Activated naive CD8-positive, alpha-beta T cell treated with anti-CD3 and anti-CD28 coated beads, Interleukin-2, amount 50 U/mL, for 24 hours (primary cell): ENCODE data around the gene ATP6V1G3.
A peak's percentile ranks its signal among the peaks of the same experiment; 100 is the strongest.
"Not testable (repeated sequence)": the region's sequence is repeated elsewhere in the genome, so short reads cannot be mapped to it uniquely, and the experiment has no call there.

Experiments
- ATAC-seq: fragments of 150-1000 bp; cut with Tn5 transposase; one replicate; pipeline ENCODE4 v1.10.0; 2021
- DNase-seq: peaks from one replicate; pipeline ENCODE4 v3.0.0; 2021
- H3K27ac Mint-ChIP-seq: one replicate; pipeline ENCODE4 v1.8.0; 2021; ENCODE audit warnings: mild to moderate bottlenecking, mixed read lengths
- H3K27me3 Mint-ChIP-seq: one replicate; pipeline ENCODE4 v1.8.0; 2021; ENCODE audit warnings: mixed read lengths
- H3K36me3 Mint-ChIP-seq: one replicate; pipeline ENCODE4 v1.8.0; 2021; ENCODE audit warnings: low read depth, mixed read lengths
- H3K4me1 Mint-ChIP-seq: one replicate; pipeline ENCODE4 v1.8.0; 2021; ENCODE audit warnings: mixed read lengths
- H3K4me3 Mint-ChIP-seq: one replicate; pipeline ENCODE4 v1.8.0; 2021; ENCODE audit warnings: mild to moderate bottlenecking, moderate library complexity, mixed read lengths
- H3K9me3 Mint-ChIP-seq: one replicate; pipeline ENCODE4 v1.8.0; 2021; ENCODE audit warnings: mixed read lengths

Gene ATP6V1G3

GRCh38 chr1:198540580-198540979 is at the start of gene ATP6V1G3:
ATP6V1G3 (minus strand) TSS chr1:198540680; CDS start chr1:198540650, 30 bp downstream.
- Mint-ChIP-seq H3K9me3 (peaks cover 1% of the 10 kb centered on the region), H3K27me3 (no peaks in the 10 kb centered on the region), H3K4me1 (peaks cover 71% of the 10 kb centered on the region), H3K4me3 (no peak within 1 kb of the TSS), H3K36me3 (no peaks in the 10 kb centered on the region), H3K27ac (no peak within 1 kb of the TSS)
- ATAC-seq (no peak), DNase-seq (no peak)

- Mint-ChIP-seq H3K4me3 (no peak overlapping the region), H3K9me3 (peaks cover 55% of the 10 kb centered on the region), H3K36me3 (peaks cover 22% of the 10 kb centered on the region), H3K27ac (no peak overlapping the region), H3K27me3 (no peaks in the 10 kb centered on the region), H3K4me1 (peaks cover 4% of the 10 kb centered on the region)
- DNase-seq, result no peak
- ATAC-seq, result no peak
These were observed 48.4 kb upstream of the ATP6V1G3 start for GRCh38 chr1:198588845-198589244.

GRCh38 chr1:198584163-198584562 is 43.7 kb upstream of the ATP6V1G3 start:
- H3K4me3 Mint-ChIP-seq, result no peak overlapping the region
- H3K27ac Mint-ChIP-seq, result no peak overlapping the region
- no peak for ATAC-seq
- peaks cover 4% of the 10 kb centered on the region for H3K4me1 Mint-ChIP-seq
- H3K27me3 Mint-ChIP-seq, result no peaks in the 10 kb centered on the region
- DNase-seq, result no peak
- H3K36me3 Mint-ChIP-seq, result peaks cover 10% of the 10 kb centered on the region
- H3K9me3 Mint-ChIP-seq, result peaks cover 40% of the 10 kb centered on the region

GRCh38 chr1:198583209-198583802 is 42.8 kb upstream of the ATP6V1G3 start:
- not testable (repeated sequence) for H3K4me1 Mint-ChIP-seq, H3K27me3 Mint-ChIP-seq, H3K4me3 Mint-ChIP-seq, H3K36me3 Mint-ChIP-seq, DNase-seq, H3K27ac Mint-ChIP-seq, ATAC-seq
- H3K9me3 Mint-ChIP-seq, result peaks cover 32% of the 10 kb centered on the region

- no peak overlapping the region for H3K4me3 Mint-ChIP-seq
- H3K27me3 Mint-ChIP-seq, result no peaks in the 10 kb centered on the region
- H3K27ac Mint-ChIP-seq, result no peak overlapping the region
- peaks cover 2% of the 10 kb centered on the region for H3K36me3 Mint-ChIP-seq
- peaks cover 21% of the 10 kb centered on the region for H3K9me3 Mint-ChIP-seq
- ATAC-seq (no peak), DNase-seq (no peak)
- peaks cover 12% of the 10 kb centered on the region for H3K4me1 Mint-ChIP-seq
These were observed 37.0 kb upstream of the ATP6V1G3 start for GRCh38 chr1:198577444-198577843.

- peak overlapping the region; percentile 0 for H3K27ac Mint-ChIP-seq
- peaks cover 12% of the 10 kb centered on the region for H3K4me1 Mint-ChIP-seq
- H3K27me3 Mint-ChIP-seq, result no peaks in the 10 kb centered on the region
- no peak for DNase-seq
- no peaks in the 10 kb centered on the region for H3K36me3 Mint-ChIP-seq
- no peak overlapping the region for H3K4me3 Mint-ChIP-seq
- no peak for ATAC-seq
- peaks cover 10% of the 10 kb centered on the region for H3K9me3 Mint-ChIP-seq
These were observed 35.5 kb upstream of the ATP6V1G3 start for GRCh38 chr1:198575798-198576641.

- H3K4me3 Mint-ChIP-seq, result no peak overlapping the region
- no peaks in the 10 kb centered on the region for H3K27me3 Mint-ChIP-seq
- peaks cover 12% of the 10 kb centered on the region for H3K4me1 Mint-ChIP-seq
- H3K36me3 Mint-ChIP-seq, result no peaks in the 10 kb centered on the region
- peak overlapping the region; percentile 0 for H3K27ac Mint-ChIP-seq
- DNase-seq (no peak), ATAC-seq (no peak)
- peaks cover 8% of the 10 kb centered on the region for H3K9me3 Mint-ChIP-seq
These were observed 34.8 kb upstream of the ATP6V1G3 start for GRCh38 chr1:198575292-198575691.

- DNase-seq (no peak), ATAC-seq (no peak)
- Mint-ChIP-seq H3K9me3 (peaks cover 8% of the 10 kb centered on the region), H3K4me1 (peaks cover 12% of the 10 kb centered on the region), H3K27ac (no peak overlapping the region), H3K36me3 (no peaks in the 10 kb centered on the region), H3K27me3 (no peaks in the 10 kb centered on the region), H3K4me3 (no peak overlapping the region)
These were observed 33.8 kb upstream of the ATP6V1G3 start for GRCh38 chr1:198574325-198574724.

- peak overlapping the region; percentile 64 for H3K27ac Mint-ChIP-seq
- H3K36me3 Mint-ChIP-seq, result no peaks in the 10 kb centered on the region
- ATAC-seq (peak; percentile 65), DNase-seq (no peak)
- H3K9me3 Mint-ChIP-seq, result peaks cover 11% of the 10 kb centered on the region
- H3K27me3 Mint-ChIP-seq, result no peaks in the 10 kb centered on the region
- no peak overlapping the region for H3K4me3 Mint-ChIP-seq
- H3K4me1 Mint-ChIP-seq, result peaks cover 48% of the 10 kb centered on the region
These were observed 24.2 kb upstream of the ATP6V1G3 start for GRCh38 chr1:198564716-198565115.

GRCh38 chr1:198564157-198564556 is 23.7 kb upstream of the ATP6V1G3 start:
- no peaks in the 10 kb centered on the region for H3K27me3 Mint-ChIP-seq
- ATAC-seq, result no peak
- H3K9me3 Mint-ChIP-seq, result peaks cover 11% of the 10 kb centered on the region
- no peak for DNase-seq
- H3K4me3 Mint-ChIP-seq, result no peak overlapping the region
- peaks cover 50% of the 10 kb centered on the region for H3K4me1 Mint-ChIP-seq
- peak overlapping the region; percentile 64 for H3K27ac Mint-ChIP-seq
- no peaks in the 10 kb centered on the region for H3K36me3 Mint-ChIP-seq

- no peak overlapping the region for H3K4me3 Mint-ChIP-seq
- no peak for DNase-seq
- peaks cover 56% of the 10 kb centered on the region for H3K4me1 Mint-ChIP-seq
- no peaks in the 10 kb centered on the region for H3K27me3 Mint-ChIP-seq
- no peak overlapping the region for H3K27ac Mint-ChIP-seq
- H3K9me3 Mint-ChIP-seq, result peaks cover 11% of the 10 kb centered on the region
- no peak for ATAC-seq
- H3K36me3 Mint-ChIP-seq, result no peaks in the 10 kb centered on the region
These were observed 23.1 kb upstream of the ATP6V1G3 start for GRCh38 chr1:198563583-198563982.

GRCh38 chr1:198560161-198560560 is 19.7 kb upstream of the ATP6V1G3 start:
- peaks cover 78% of the 10 kb centered on the region for H3K4me1 Mint-ChIP-seq
- DNase-seq (no peak), ATAC-seq (no peak)
- no peak overlapping the region for H3K4me3 Mint-ChIP-seq
- no peaks in the 10 kb centered on the region for H3K27me3 Mint-ChIP-seq
- H3K36me3 Mint-ChIP-seq, result no peaks in the 10 kb centered on the region
- no peak overlapping the region for H3K27ac Mint-ChIP-seq
- H3K9me3 Mint-ChIP-seq, result no peaks in the 10 kb centered on the region

GRCh38 chr1:198559362-198559761 is 18.9 kb upstream of the ATP6V1G3 start:
- no peaks in the 10 kb centered on the region for H3K36me3 Mint-ChIP-seq
- ATAC-seq, result no peak
- peaks cover 78% of the 10 kb centered on the region for H3K4me1 Mint-ChIP-seq
- no peaks in the 10 kb centered on the region for H3K27me3 Mint-ChIP-seq
- DNase-seq, result no peak
- no peak overlapping the region for H3K27ac Mint-ChIP-seq
- H3K9me3 Mint-ChIP-seq, result no peaks in the 10 kb centered on the region
- no peak overlapping the region for H3K4me3 Mint-ChIP-seq

- Mint-ChIP-seq H3K27me3 (no peaks in the 10 kb centered on the region), H3K27ac (no peak overlapping the region), H3K9me3 (no peaks in the 10 kb centered on the region), H3K36me3 (no peaks in the 10 kb centered on the region), H3K4me1 (peaks cover 79% of the 10 kb centered on the region), H3K4me3 (peak overlapping the region; percentile 21)
- DNase-seq, result no peak
- ATAC-seq, result no peak
These were observed 17.9 kb upstream of the ATP6V1G3 start for GRCh38 chr1:198558402-198558801.

- peak; percentile 48 for DNase-seq
- H3K4me1 Mint-ChIP-seq, result peaks cover 85% of the 10 kb centered on the region
- peak; percentile 95 for ATAC-seq
- peak overlapping the region; percentile 70 for H3K4me3 Mint-ChIP-seq
- peak overlapping the region; percentile 84 for H3K27ac Mint-ChIP-seq
- no peaks in the 10 kb centered on the region for H3K9me3 Mint-ChIP-seq
- no peaks in the 10 kb centered on the region for H3K27me3 Mint-ChIP-seq
- no peaks in the 10 kb centered on the region for H3K36me3 Mint-ChIP-seq
These were observed 16.5 kb upstream of the ATP6V1G3 start for GRCh38 chr1:198556971-198557370.
